GM21576 (cell line): ENCODE data around the gene NKX3-2.

Experiments used
- ATAC-seq: cut with Tn5 transposase; IDR thresholded peaks from one replicate; pipeline ENCODE4 v1.9.1; 2021; ENCODE audit warnings: mild to moderate bottlenecking, moderate library complexity; ENCODE audit not compliant: unreplicated experiment

NKX3-2 gene

DNA sequence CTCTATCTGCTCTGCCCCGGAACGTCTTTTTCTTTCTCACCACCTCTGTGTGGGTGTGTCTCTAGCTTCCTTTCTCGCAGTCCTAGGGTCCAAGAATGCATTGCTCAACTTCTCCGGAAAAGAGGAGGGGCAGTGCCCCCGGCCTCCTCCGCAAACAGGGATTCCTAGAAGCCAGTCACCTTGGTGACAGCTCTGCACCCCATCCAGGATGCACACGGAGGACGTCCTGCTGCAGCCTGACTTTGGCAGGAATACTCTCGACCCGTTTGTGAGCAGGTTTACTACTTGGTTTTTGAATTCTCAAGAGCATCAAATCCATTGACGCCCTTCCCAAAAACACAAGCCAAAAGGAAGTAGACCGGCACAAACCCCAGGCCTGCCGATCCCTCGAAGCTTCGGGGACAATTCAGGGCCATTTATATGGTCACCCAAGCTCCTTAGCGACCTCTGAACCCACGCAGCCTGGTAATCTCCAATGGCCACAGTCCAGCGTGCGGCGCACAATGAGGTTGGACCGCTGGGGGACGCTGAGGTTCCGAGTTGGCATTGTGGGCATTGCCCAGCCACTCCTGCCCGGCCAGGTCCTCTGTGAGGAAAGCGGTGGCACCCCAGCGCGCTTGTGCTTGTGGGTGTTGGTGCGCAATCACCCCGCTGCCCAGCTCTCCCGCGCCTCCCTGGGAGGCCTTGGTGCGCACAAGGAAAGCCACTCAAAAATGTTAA is 9.8 kb downstream of the NKX3-2 start:
- no peak for ATAC-seq

DNA sequence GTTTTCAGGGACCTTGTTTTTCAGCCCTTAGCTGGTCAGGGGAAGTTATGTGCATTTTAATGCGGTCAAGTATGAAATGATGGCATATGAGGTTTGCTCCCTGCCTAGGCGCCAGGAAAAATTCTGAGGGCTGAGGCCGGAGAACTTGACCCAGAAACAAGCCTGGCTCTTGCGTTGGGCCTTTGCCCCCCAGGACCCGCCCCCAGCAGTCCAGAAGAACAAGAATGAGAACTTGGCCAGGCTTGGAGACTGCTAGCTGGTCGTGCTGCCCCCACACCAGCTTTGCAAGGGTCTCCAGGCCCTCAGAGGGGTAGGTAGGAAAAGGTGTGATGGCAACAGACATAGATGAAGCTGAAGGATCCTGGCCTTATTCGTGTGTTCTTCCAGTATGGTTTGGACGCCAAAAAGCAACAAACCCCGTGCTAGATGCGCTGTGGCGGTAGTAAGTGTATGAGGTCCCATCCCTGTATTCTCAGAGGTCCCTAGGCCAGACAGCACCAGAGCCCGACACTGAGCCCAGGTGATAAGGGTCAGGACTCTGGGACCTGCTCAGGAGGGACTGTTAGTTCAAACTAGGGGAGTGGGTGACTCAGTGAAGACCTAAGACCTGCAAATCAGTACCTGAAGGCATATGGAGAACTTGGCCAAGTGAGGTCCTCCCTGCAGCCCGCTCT is 10.5 kb downstream of the NKX3-2 start:
- ATAC-seq = no peak

DNA sequence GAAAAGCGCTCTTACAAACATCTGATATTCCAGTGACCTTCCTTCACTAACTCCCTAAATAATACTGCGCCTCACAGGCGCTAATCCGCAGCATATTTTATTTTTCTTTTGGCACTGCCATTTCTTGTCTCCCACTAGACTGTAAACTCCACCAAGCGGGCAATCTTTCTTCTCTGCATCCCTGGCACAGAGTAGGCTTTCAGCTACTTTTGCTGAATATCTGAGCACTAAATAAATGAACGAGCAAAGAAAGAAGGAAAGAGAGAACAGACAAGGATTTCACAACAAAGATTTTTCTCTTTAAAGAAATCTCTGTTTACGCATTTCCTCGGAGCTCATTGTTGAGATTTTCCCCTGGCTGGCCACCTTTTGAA is 12.7 kb downstream of the NKX3-2 start:
- no peak for ATAC-seq

DNA sequence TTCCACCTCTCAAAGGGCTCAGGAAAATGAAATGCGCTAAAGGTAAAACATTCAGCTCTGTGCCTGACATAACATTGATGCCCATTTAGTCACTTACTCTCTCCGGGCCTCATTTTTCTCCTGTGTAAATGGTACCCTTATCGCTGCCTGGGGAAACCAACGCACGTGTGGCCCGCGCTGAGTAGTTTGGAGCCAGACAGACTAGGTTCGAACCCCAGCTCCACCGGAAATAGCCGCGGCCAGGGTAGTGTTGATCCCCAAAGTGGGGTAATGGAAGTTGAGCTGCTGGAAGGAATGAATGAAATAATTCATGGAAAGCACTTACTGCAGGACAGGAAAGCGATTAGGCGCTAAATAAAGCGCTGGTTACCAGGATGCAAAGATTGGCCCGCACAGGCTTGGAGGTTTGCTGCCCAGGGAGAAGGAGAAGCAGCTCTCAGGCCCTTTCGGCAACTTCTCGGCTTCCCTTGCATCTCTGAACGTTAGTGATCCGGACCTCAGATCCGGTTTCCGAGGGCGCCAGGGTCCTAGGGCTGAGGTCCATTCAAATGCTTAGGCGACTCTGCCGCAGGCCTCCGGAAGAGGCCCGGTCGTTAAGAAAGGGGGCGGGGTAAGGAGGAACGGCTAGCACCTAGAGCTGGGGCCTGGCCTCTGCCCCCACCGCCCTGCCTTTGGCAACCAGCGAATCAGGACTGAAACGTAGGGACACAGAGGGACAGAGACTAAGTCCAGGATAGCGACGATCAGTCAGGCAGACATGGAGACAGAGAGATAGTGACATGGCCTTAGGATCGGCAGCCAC is 13.3 kb downstream of the NKX3-2 start:
- ATAC-seq = no peak

DNA sequence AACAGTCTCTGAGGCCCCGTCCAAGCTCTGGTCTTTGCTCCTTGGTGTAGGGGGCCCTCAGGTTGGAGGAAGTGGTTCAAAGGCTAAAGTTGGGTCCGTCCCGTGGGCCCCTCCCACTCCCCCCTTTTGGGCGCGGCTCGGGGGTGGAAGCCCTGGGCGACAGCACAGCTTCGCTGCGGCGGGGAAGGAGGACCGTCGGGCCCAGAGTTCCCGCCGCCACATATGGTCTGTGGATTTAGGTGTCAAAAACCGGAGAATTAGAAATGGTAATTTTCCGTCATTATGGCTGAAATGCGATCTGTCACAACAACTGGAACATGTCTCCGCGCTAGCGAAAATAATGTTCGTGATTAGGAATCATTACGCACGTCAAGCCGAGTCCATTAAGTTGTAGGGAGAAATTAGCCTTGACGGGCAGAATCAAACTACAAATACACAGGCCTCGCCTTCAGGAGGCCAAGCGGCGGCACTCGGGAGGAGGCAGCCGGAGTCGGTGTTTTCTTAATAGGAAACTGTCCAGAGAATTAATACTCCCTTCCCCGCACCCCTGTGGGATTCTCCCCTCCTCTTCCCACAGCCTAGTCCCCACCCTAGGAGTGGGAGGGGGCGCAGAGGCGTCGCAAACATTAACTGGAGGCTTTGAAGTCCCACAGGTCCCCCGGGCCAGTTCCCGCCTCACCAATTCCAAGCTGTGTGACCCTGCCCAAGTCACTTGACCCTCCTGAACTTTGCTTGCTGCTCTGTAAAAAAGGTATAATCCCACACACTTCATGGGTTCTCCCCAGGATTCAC is 15.0 kb downstream of the NKX3-2 start:
- ATAC-seq = no peak

DNA sequence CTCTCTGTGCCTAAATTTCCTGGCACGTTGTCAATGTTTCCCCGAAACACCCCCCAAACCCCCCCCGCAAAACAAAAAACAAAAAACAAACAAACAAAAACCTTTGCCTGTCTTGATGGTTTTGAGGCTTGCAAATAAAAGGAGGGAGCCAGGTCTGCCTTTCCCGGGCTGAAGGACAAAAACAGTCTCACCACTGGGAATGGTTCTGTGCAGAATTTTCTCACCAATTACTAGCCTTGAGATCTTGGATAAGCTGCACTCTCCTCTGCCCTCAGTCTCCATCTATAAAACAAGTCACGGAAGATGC is 15.5 kb downstream of the NKX3-2 start:
- no peak for ATAC-seq

DNA sequence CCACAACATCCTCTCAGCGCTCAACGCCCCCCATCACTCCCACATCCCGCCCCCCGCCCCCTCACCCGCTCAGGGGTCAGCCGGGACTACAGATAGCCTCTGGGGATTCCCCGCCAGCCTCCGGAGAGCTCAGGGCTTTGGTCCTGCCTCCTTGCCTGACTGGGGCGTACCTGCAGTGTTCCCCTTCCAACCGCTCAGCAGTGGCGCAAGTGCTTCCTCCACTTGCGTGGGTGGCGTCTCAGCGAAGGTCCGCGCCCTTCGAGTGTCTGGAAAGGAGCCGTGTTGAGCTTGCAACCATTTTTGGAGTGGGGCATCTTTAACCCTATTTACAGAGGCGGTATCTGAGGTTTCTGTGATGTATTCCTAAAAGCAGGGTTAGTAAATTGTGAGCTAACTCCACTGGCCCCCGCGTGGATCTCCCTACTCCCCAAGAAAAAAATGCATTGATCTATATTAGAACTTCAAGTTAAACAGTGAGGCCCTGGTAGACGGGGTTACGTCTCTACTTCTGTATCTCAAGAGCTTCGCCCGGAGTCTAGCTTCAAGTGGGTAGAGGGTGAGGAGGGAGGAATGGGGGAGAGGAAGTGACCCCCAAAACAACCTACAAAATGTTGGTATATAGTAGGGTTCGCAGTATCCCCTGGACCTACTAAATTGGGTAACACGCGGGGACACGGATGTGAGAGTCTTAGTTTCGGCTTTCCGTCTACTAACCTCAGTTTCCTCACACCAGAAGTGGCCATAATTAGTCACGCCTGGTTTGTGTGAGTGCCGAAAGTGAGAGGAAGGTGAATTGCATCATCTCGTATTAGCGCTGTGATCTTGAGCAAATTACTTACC is 16.1 kb downstream of the NKX3-2 start:
- peak; percentile 84 for ATAC-seq

DNA sequence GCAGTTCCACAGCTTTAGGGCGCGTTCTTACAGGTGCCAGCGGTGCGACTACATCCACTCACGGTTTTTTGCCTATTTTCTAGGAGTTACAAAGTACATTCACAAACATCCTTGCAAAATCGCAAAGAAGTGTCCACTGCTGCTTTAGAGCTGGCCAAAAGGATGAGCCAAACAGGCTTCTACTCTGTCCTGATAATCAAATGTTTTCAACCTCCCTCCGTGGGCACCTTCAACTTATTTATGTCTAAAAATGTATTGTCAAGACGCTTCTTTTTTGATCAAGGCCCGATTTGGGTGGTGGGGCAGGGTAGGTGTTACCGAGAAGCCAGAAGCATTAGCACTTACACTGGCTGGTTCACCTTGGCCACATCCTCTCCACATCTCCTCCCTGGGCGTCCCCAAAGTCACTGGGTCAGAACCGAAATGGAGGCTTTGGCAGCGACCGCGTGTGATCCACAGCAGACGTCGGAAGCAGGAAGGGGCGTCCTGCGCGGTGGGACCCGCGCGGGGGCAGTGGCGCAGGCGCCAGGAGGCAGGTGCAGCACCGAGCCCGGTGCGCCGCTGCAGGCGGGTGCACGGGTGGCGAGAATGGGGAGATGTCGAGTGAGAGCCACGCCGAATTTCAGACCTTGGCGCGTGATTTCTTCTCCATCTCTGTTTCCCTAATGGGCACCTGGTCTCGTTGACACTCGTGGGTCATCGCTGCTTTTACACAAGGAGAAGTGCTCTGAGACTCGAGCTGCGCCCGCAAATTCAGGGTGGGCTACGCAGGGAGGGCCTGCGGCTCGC is 16.9 kb downstream of the NKX3-2 start:
- peak; percentile 14 for ATAC-seq

DNA sequence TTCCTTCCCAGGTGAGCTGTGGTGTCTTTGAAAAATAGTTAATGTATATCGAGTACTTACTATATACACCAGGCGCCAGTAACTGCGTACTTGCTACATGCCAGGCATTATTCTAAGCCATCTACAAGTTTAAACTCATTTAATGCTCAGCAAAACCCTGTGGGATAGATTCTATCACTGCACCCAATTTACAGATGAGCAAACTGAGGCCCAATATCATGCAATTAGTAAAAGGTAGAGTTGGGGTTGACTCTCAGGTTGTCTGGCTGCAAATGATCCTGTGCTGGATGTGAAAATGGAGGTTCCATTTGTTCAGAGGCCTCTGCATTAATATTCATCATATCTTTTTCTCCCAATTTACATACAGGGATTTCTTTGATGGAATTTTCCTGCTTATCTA is 17.6 kb downstream of the NKX3-2 start:
- ATAC-seq = no peak

DNA sequence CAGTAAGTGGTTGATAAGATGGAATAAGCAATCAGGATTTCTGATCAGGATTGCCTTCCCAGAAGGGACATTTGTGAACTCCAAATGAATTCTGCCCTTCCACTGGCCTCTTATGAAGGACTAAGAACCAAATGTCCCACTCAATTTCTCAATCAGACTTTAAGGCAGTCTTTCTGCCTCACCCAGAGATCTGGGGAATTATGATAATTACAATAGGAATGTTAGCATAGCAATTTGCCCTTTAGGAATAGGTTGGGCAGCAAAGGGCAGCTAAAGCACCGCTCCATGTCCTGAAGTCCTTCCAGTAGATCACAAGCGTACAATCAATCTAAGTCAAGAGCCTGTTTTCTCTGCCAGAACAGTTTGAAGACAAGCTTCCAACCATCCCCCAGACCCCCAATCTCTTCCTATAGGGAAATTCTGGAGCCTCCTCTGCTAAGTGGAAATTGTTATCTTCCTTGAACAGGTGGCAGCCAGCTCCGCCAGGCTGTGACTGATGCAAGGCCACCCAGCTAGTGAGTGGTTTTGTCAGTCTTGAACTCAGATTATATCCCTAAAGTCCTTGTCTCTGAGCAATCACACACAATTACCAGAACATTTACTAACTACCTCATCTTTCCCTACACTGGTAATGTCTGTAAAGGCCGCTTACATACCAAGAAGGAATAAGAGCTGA is 18.6 kb downstream of the NKX3-2 start:
- ATAC-seq = no peak

DNA sequence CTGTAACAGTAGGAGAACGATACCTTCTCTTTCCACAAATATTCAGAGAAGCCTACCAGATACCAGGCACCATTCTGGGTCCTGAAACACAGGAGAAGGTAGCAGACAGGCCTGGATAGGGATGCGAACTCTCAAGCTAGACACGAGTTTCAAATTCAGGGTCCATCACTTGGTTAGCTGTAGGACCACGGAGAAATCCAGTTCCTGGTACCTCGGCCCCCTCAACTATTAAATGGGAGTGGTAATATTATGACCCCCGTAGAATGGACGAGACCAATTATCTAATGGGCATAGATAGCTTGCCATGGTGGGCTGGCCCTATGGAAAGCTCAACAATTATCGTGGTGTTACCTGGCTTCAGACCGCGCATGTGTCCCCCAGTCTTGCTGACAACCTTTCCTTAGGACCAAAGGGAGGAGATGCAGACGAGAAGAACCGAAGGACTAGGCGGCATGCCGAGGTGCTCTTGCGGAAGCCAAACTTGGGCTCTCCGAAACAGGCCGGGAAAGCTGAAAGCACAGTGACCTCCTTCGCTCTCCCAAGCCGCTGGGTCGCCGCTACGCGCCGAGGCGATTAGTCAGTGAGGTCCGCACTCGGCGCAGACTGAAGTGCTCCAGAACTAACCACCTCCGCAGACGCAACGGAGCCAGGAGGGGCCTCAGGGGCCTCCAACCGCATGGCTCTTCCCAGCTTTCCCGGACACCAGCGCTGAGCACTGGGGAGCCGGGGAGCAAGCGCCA is 19.6 kb downstream of the NKX3-2 start:
- no peak for ATAC-seq

DNA sequence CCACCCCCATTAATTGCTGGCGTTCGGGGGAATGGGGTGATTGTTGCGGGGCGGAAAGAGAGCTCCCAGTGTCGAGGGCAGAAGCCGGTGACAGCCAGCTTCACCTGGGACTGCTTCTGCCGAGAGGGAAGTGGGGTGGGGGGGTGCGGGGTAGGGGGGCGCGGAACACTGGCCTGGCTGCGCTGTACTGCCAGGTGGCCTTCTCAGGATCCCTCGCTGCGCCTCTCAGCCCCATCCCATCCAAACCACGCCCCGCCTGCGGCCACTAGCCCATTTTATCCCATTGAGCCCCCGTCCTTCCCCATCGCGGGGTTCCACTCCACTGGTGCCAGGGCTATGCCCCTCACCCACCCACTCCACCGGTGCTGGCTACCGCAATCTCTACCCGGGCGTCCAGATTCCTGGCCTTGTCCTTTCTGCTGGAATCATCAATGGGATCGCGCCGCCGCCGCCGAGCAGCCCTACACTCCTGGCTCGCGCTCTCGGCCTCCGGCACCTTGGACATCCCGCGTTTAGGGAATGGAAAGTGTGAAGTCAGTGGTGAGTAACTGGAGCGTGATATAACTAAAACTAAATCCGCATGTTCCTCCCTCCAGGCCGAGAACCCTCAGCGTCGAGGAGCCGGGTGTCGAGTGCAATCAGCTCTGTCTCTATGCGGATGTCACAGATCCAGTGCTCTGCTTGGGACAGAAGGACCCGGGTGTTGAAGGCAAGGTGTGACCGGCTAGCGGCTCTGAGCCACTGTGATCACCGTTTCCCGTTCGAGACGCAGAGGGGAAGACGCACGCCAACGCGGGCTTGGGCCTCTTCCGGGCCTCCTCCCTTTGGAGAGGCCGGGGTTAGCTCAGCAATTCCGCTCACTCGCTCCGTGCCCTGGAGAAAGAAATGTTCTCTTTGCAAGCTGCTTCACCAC is 20.5 kb downstream of the NKX3-2 start:
- ATAC-seq = no peak

DNA sequence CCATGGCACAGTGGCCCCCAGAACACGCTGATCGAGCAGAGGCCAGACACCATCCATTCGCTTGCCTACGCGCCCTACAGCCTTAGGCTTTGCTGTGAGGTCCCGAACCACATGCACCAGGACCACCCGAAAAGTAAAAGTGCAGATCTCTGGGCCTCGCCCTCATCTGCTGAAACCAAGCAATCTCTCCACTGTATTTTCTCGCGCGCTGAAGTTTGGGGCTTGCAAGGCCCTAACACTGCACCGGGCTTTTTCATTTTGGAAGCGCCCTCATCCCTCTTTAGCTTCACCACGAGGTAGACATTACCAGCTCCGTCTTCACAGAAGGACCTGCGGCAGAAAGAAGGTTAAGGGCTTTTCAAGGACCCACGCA is 21.2 kb downstream of the NKX3-2 start:
- no peak for ATAC-seq

DNA sequence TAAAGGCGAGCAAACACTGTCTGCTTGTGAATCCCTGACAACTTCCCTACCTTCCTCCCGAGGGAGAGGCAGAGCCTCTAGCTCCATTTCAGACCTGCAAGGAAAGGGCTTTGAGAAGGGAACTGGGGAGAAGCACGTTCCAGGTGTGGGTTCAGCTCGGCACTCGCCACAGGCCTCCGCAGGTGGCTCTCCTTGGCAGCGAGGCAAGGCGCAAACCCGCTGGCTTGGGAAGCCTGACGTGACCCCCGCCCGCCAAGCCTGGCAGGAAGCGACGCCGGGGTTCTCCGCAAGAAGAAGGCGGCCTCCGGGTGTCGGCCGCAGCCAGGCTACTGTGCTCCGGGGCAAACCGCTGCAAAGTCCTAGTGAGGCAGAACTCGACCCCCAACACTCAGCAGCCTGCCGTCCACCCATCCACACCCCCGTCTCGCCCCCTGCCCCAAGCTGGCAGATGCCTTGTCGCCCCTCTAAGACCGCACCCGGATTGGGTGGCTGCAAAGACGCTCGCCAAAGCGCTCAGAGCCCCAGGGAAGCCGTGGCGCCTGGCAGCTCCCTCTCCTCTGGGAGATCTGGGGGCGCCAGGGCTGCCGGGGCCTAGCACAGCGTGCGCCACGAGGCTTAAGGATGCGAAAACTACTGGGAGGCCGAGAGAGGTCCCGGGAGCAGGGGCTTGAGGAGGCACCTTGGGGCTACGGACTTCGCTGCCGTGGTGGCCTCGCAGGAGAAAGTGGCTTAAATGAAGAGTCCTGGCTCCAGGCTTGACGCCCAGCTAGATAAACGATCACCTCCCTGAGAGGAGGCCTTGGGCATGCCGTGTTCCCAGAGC is 21.8 kb downstream of the NKX3-2 start:
- no peak for ATAC-seq

DNA sequence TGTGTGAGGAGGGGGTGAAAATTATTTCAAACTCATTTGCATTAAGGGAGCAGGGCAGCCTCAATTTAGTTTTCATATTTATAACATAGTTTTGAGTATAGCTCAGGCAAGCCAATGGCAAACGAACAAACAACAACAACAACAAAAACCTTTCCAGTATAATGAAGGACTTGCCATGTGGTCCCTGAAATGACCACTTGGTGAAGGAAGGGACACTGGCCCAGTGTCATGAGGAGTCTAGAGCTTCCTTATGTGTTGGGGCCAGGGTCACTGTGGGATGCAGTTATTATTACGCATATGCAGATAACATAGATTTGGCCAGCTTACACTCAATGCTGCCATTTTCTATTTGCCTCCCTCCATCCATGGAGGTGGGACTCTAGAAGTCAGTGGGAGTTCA is 23.3 kb downstream of the NKX3-2 start:
- ATAC-seq = no peak

DNA sequence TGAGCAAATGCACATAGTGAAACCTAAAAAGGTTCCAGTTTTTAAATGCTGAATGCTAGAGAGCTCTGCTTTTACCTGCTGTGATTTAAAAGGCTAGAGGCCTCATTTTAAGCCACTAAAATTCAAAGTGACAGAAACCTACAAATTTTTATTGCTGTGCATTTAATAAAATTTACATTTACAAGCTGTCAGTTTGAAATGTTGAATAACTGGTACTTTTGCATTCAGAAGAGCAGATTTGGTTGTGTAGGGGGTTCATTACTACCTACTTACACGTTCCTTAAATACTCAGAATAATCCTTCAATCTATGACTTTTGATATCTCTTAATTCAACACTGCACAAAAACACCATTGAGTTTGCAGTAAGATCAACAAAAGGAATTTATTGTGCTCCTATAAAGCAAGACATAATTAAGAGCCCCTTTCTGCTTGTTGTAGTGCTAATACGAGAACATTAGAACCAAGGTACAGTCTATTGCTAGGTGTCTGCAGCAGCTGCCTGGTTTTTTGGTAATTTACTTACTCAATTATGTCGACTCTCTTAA is 27.9 kb downstream of the NKX3-2 start:
- no peak for ATAC-seq
